Activated T-cell treated with anti-CD3 and anti-CD28 coated beads for 48 hours (primary cell): ENCODE measurements around the gene ZNF687.
A peak's percentile ranks its signal among the peaks of the same experiment; 100 is the strongest.
"Not testable (repeated sequence)": the region's sequence is repeated elsewhere in the genome, so short reads cannot be mapped to it uniquely, and the experiment has no call there.

ENCODE experiments used
- DNase-seq: peaks from one replicate; pipeline ENCODE4 v3.0.0-alpha.2; 2020; ENCODE audit warnings: low read depth

ZNF687 gene, protein sequence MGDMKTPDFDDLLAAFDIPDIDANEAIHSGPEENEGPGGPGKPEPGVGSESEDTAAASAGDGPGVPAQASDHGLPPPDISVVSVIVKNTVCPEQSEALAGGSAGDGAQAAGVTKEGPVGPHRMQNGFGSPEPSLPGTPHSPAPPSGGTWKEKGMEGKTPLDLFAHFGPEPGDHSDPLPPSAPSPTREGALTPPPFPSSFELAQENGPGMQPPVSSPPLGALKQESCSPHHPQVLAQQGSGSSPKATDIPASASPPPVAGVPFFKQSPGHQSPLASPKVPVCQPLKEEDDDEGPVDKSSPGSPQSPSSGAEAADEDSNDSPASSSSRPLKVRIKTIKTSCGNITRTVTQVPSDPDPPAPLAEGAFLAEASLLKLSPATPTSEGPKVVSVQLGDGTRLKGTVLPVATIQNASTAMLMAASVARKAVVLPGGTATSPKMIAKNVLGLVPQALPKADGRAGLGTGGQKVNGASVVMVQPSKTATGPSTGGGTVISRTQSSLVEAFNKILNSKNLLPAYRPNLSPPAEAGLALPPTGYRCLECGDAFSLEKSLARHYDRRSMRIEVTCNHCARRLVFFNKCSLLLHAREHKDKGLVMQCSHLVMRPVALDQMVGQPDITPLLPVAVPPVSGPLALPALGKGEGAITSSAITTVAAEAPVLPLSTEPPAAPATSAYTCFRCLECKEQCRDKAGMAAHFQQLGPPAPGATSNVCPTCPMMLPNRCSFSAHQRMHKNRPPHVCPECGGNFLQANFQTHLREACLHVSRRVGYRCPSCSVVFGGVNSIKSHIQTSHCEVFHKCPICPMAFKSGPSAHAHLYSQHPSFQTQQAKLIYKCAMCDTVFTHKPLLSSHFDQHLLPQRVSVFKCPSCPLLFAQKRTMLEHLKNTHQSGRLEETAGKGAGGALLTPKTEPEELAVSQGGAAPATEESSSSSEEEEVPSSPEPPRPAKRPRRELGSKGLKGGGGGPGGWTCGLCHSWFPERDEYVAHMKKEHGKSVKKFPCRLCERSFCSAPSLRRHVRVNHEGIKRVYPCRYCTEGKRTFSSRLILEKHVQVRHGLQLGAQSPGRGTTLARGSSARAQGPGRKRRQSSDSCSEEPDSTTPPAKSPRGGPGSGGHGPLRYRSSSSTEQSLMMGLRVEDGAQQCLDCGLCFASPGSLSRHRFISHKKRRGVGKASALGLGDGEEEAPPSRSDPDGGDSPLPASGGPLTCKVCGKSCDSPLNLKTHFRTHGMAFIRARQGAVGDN

DNA sequence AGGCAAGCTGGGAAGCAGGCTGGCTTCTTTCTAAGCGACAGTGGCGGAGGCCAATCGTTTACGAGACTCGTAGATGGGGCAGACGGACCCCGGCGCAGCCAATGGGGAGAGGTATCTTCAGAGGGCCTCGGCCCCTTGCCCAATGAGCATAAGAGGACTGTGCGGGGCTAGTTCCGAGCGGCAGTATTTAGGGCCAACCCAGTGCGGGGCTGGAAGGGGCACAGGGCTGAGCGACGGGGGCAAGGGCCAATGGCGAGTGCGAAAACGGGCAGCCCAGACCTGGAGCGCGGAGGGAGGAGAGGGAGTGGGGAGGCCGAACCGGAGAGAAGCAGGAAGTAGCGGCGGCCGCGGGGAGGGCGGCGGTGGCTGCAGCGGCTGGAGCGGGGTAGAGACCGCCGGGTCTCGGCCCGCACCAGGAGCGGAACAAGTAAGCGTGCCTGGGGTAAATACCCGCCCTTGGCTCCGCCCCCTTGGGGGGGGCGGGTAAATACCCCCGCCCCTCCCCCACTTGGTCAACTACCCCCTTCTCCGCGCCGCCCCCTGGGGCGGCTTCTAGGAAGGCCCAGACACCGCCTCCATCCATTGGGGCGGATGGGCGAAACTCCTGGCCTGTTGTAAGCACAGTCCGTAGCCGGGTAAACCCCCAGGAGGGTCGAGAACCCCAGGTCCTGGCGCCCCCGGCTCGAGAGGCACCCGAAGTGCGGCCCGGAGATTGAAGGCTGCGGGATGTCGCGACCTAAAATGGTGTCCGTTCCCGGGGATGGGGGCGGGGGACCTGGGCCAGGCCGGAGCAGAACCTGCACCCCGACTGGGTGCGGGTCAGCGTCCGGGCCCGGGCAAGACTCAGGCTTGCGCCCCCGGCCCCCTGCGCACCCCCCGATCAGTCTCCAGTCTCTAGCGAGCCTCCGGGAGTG is at the start of gene ZNF687:
ZNF687 (plus strand) TSS at position 331 of the 914 bp plus-strand sequence. CDS start 3,993 bp downstream, outside the sequence.
- peak; percentile 98 for DNase-seq

DNA sequence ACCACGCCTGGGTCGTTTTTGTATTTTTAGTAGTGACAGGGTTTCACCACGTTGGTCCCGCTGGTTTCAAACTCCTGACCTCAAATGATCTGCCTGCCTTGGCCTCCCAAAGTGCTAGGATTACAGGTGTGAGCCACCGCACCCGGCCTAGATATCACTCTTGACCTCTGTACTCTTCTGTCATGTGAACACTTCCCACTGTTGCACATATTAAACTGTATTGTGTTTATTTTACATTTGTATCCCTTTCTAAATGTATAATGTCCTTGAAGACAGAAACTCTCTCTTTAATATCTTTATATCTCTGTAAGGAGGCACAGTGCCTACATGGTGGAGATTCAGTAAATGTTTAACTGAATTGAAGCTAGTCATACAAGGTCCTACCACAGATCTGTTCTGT is 46.9 kb upstream of the ZNF687 start:
- no peak for DNase-seq

DNA sequence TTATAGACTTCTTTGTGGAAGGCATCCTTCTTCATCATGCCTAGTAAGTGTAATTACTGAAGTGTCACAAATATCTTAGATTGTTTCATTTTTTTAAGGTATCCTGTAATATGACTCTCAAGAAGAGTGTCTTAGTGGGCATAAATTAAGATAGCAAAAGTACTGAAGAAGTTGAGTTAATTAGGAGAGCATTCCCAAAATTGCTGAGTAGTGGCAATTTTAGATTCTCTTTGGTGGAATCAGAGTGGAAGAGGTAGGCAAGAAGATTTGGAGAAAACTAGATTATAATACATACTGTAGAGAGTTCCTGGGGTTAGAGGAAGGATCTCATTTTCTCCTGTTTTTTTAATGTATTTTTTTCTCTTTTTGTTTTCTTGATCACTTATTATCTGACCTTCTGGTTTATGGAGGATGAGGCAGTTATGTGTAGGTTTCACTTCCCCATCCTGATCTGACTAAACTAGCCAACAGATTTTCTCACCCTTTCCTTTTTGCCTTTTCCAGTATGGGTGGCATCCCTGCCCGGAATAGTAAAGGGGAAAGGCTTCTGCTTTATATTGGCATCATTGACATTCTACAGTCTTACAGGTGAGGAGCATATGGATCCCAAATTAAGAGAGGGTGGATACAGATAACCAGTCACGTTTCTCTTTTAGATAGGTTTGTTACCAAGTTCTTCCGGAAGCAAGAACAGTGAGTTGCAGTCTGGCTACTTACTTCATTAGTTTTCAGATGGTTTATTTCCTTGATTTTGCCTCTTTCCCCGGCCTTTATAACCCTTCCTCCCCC is 44.2 kb upstream of the ZNF687 start:
- no peak for DNase-seq

DNA sequence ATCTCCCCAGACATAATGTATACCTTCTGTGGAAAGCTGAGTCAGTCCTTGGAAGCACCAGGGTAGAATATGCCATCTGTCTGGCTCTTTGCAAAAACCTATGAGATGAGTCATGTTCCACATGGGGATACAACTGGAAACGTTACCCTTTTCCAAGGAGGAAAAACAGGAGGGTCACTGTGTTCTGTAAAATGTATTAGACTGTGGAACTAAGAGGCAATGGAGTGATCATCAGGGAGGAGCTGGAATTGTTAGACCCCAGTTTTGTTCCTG is 43.7 kb upstream of the ZNF687 start:
- DNase-seq = no peak

DNA sequence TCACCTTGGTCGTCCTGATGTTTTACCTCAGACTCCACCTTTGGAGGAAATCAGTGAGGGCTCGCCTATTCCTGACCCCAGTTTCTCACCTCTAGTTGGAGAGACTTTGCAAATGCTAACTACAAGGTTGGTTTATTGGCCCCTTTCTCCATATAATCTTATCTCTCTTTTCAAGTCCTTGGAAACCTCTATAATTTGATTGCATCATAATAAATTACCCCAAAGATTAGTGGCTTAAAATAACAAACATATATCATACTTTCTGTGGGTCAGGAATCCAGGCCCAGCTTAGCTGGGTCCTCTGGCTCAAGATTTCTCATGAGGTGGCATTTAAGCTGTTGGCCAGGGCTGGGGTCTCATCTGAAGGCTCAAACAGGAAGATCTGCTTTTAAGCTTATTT is 39.7 kb upstream of the ZNF687 start:
- DNase-seq = no peak

DNA sequence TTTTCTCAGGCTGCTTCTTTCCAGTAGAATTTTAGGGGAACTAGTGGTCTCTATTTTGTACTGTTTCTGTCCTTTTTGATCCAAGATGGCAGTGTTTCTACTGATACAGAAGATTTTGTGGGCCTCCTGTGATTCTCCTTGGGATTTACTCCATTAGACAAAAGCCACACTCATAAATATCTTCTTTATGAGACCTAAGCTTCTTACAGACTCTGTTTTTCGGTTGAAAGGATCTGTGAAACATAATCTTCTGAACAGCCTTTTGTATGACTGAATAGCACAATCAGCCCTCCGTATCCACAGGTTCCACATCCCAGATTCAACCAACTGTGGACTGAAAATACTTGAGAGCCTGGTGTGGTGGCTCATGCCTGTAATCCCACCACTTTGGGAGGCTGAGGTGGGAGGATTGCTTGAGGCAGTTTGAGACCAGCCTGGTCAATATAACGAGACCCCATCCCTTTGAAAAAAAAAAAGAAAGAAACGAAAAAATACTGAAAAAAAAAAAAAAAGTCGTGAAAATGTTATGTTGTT is 38.3 kb upstream of the ZNF687 start:
- no peak for DNase-seq

DNA sequence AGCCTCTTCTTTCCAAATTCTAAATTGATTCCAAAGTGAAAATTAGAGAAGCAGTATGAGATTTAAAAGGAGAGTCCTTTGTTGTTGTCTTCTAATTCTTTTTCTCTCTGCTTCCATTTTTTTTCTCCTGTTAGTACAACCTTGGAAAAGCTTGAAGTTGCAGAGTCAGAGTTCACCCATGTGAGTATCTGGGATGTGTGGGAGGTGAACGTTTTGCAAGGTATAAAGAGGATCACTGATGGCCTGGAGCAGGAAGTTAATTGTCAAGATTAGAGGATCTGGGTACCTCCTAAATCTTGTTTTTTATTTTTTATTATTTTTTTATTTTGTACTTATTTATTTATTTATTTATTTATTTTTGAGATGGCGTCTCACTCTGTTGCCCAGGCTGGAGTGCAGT is 35.3 kb upstream of the ZNF687 start:
- DNase-seq = no peak

DNA sequence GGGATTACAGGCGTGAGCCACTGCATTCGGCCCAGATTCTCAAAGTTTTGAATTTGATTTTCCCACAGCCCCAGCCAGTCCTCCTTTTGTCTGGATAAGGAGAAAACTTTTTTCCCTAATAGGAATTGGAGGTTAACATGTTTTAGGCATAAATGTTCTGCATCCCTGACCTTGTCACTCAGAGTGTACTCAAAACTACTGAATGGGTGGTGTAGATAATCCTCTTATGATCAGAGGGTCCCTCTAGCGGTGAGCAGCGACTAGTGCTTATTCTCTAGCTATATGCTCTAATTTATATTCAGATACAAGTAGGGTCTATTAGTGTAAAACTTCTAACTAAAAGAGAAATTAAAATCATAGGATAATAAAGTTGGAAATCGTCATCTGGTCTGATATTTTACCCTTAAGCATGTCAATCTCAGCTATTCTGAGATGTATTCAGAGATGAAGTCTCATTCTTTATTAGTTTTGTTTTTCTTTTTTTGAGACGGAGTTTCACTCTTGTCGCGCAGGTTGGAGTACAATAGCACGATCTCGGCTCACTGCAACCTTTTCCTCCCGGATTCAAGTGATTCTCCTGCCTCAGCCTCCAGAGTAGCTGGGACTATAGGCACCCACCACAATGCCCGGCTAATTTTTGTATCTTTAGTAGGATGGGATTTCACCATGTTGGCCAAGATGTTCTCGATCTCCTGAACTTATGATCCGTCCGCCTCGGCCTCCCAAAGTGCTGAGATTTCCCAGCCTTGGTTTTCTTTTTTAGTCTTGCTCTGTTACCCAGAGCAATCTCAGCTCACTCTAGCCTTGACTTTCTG is 30.2 kb upstream of the ZNF687 start:
- DNase-seq = peak; percentile 23

DNA sequence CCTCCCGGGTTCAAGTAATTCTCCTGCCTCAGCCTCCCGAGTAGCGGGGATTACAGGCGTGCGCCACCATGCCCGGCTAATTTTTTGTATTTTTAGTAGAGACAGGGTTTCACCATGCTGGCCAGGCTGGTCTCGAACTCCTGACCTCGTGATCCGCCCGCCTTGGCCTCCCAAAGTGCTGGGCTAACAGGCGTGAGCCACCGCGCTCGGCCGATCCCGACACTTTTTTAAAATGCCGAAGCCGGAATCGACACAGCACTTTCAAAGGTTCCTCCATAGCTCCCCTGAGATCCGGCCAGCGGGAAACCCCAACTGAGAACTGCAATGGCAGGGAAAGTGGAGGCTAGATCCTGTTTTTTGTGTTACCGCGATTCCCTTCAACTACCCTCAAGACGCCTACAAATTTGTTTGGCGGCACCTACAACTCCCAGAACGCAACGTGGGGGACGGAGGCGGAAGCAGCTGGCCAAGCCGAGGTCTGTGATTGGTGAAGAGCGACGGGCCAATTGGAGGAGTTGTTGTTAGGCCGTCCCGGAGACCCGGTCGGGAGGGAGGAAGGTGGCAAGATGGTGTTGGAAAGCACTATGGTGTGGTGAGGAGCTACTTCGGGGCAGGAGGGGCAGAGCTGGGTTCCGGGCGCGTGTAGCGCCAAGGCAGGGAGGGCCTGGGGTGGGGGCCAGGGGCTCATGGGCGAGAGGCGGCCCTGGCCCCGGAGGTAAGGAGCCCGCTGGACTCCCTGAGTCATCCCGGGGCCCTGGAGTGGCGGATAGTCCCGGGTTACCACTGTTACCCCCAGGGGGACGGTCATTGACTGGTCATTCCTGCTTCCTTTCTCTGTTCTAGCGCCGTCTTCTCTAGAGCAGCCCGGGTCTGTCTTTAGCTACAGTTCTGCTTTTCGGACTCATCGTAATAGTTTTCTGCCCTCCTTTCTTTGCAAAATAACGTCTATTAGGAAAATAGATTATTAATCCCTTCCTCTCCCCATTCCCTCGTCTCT is 27.6 kb upstream of the ZNF687 start, which contains the start of gene PSMD4:
PSMD4 (plus strand) TSS at position 518 of the 997 bp plus-strand sequence; CDS start at position 567, 49 bp downstream.
- DNase-seq = peak; percentile 89

DNA sequence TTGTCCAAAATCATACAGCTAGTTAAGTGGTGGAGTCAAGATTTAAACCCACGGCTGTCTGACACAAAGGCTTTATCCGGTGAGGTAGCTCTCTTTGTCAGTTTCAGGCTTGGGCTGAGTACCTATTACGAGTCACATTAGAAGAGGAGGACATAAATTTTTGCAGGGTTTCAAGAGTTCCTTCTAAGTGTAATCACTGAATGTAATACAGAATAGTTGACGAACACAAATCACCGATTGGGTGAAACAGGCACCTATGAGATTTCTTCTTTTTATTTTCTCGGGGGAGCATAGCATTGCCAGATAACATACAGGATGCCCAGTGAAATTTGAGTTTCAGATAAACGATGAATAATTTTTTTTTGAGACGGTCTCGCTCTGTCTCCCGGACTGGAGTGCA is 26.7 kb upstream of the ZNF687 start:
- DNase-seq = no peak

DNA sequence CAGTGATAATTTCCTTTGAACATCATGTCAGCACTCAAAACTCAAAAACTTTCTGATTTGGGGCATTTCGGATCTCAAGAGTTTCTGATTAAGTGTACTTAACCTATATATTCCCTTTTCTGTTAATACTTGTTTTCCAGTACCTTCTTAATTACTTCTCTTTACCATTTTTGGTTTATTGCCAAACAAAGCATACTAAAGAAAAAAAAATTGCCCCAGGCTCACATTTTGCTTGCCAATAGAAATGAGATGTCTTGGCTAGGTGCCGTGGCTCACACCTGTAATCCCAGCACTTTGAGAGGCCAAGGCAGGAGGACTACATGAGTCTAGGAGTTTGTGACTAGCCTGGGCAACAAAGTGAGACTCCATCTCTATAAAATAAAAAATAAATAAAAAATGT is 22.7 kb upstream of the ZNF687 start:
- no peak for DNase-seq

DNA sequence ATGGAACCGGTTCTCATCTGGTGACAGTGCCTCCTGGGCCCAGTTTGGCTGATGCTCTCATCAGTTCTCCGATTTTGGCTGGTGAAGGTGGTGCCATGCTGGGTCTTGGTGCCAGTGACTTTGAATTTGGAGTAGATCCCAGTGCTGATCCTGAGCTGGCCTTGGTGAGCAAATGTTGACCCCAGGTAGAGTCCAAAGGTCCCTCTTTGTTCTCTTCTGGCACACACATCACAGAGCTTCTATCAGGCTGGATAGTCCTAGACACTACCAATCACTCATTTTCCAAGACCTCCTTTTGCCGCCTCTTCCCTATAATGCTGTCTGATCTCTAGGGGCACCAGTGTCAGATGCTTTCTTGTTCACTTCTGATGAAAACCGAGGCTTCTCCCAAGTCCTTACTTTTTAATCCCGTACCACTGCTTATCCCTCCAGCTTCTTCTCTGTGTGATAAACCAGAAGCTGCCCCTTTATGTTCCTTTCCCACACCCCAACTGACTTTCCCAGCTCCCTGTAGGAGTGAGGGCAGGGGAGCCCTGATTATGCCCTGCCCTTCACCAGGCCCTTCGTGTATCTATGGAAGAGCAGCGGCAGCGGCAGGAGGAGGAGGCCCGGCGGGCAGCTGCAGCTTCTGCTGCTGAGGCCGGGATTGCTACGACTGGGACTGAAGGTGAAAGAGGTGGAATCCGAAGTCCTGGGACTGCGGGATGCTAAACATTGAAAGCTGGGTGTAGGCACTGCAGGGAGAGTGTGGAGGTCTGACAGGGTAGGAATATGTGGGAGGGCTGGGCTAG is 16.5 kb upstream of the ZNF687 start:
- DNase-seq = no peak

DNA sequence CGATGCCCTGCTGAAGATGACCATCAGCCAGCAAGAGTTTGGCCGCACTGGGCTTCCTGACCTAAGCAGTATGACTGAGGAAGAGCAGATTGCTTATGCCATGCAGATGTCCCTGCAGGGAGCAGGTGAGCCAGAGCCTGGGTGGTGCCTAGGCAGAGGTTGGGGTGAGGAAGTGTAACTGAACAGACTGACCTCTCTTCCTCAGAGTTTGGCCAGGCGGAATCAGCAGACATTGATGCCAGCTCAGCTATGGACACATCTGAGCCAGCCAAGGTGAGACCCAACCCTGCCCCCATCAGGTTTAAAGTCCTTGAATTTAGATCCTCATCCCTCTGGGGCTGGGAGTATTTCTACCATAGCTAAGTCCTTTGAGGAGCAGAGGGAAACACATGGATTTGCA is 15.8 kb upstream of the ZNF687 start:
- DNase-seq = no peak

DNA sequence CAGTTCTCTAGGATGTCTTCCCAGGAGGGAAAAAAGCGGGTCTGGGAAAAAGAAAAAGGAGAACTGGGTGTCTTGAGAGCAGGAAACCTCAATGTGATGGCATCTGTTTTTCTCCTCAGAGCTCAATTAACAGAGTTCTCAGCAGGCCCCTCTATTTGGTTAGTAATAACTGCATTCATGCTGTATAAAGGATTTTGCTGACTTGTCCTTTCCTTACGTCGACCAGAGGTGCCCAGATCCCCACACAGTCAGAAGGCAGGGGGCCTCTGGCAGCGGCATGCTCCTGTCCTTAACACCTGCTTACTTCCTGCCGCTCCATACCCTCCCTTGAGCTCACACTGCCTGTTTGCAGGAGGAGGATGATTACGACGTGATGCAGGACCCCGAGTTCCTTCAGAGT is 15.3 kb upstream of the ZNF687 start:
- no peak for DNase-seq

DNA sequence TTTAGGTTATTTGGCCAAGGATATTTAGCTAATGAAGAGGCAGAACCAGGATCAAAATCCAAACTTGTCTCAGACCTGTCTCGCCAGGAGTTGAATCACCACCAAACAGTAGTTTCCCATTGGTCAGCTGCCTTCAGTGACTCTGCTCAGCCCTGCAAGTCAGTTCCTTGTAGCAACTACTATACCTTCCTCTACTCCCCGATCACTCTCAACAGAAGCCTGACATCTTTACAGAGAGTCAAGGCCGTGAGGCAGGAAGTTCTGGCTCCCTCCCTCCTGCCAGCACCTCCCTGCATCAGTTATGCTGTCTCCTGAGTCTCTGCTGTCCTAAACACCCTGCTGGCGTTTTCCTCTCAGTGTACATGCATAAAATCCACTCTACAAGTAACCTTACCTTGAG is 14.3 kb upstream of the ZNF687 start:
- DNase-seq = no peak

DNA sequence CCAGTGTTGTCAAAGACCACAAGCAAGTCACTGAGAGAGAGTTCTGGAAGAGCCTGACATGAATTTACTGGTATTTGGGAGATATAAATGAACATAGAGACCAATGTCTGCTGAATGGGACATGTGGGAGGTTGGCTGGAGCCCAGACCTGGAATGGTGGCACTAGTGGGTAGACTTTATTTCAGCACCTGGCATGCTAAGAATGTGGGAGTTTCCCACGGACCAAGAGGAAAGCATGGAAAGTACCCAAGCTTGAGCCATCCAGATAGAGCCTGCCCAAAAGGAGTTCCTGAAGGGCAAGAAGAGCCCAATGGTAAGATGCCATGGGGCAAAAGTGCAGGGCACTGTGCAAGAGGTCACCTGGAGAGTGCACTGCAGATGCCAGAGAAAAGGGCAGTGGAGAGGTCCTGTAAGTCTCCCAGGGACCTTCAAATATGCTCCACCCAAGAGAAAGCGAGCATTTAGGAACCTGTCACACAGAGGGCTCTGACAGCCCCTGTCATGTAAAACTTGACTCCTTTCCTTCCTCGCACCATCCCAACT is 8.1 kb upstream of the ZNF687 start:
- DNase-seq = no peak

DNA sequence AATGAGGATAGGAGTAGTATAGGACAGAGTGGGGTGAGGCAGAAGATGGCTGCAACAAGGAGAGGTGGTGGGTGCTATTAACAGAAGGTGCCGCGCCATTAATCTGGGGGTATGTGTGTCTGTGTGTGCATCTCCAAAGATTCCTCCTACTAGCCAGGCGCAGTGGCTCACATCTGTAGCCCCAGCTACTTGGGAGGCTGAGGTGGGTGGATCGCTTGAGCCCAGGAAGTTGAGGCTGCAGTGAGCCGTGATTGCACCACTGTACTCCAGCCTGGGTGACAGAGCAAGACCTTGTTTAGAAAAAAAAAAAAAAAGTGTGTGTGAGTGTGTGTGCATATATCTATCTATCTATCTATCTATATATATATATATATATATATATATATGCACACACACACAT is 6.8 kb upstream of the ZNF687 start:
- not testable (repeated sequence) for DNase-seq
